ENCODE measurements around the gene MSRB3. TPM values are rescaled to one million over a fixed set of nuclear protein-coding genes. Genes with fewer than 3 reads are reported as not detected.

MSRB3 gene
- total and polyA plus RNA-seq, 2 of the 8 experiments (the other 6 are each of a cell fraction or from before 2014, with no cell fraction given): 0.32 to 1.2 TPM

DNA sequence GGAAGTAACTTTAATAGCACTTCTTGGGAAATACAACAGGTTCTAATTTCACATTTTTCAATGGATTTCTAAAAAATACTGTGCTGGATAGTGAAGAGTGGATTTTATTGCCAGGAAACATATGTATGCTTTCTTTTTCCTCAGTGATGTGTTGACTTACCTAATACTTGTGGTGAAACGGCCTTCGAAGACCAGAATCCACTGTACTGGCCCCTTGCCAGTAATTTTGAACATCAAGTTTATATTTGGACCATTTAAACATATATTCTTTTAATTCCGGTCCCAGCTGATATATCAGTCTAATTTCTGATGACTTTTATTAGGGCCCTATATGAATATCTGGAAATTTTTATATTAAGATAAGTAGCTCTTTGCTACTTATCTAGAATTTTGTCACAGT is 1.8 kb downstream of the MSRB3 start (continued):
- no peak for TF ChIP-seq SUZ12 (IDR thresholded peaks at IDR 0.05; ENCODE audit: low read length)
- no peak for TF ChIP-seq CHD7 (IDR thresholded peaks at IDR 0.05; ENCODE audit: insufficient replicate concordance, low read length)
